ENCODE measurements around the gene ETS1.

DNA sequence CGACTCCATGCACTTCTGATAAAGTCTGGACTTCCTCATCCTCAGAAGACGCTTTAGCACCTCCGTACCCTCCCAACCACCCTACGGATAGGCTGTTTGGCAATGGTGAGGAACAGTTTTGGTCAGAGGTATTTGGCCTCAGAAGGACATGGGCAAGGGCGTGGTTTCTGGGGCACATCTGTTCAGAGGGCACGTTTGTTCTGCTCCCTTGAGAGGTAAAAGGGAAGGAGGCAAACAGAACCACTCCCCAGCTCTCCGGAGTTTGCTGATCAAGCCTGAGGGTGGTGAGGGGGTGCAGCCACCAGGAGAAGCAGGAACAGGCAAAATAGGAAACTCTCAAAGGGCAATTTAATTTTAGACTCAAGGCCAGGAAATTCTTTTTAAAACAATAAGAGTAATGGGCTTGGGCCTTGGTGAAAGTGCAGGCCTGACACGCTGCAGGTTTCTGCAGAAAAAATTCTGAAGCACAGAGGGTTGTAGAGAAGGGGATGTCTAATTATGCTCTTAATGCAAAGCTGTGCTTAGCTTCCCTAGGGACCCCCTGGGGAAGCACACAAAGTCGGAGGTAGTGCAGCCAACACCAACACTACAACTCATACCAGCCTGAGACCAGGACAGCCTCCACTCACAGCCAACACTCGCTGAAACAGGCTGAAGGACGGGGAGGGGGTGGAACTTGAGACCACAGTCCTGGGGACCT is 23.3 kb downstream of the ETS1 start:
- TF ChIP-seq, protein P1, sequence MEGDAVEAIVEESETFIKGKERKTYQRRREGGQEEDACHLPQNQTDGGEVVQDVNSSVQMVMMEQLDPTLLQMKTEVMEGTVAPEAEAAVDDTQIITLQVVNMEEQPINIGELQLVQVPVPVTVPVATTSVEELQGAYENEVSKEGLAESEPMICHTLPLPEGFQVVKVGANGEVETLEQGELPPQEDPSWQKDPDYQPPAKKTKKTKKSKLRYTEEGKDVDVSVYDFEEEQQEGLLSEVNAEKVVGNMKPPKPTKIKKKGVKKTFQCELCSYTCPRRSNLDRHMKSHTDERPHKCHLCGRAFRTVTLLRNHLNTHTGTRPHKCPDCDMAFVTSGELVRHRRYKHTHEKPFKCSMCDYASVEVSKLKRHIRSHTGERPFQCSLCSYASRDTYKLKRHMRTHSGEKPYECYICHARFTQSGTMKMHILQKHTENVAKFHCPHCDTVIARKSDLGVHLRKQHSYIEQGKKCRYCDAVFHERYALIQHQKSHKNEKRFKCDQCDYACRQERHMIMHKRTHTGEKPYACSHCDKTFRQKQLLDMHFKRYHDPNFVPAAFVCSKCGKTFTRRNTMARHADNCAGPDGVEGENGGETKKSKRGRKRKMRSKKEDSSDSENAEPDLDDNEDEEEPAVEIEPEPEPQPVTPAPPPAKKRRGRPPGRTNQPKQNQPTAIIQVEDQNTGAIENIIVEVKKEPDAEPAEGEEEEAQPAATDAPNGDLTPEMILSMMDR (IDR thresholded peaks at IDR 0.05; ENCODE audit: borderline replicate concordance, extremely low read depth, low read length, poor library complexity, severe bottlenecking): no peak
- TF ChIP-seq EZH2 (IDR thresholded peaks at IDR 0.05; ENCODE audit: borderline replicate concordance, low read depth, low read length, severe bottlenecking): no peak

Measured in DND-41 (cell line).